BLaER1 treated with 17β-estradiol and CSF1 and Interleukin-3, amounts not matched to agents 10 nM and 100 nM (cell line): Measurements from ENCODE around the gene IQCB1.

Experiments
- H3K27ac ChIP-seq, 11 experiments: shearing (Covaris generic); formaldehyde crosslinking; 2 replicates each; pipeline ENCODE4 v1.8.1; 2022
- H3K27me3 ChIP-seq, 11 experiments: shearing (Covaris generic); formaldehyde crosslinking; 2 replicates each; pipeline ENCODE4 v1.8.1; 2022
- H3K36me3 ChIP-seq, 11 experiments: shearing (Covaris generic); formaldehyde crosslinking; 2 replicates each; pipeline ENCODE4 v1.8.1; 2022
- H3K4me1 ChIP-seq, 10 experiments: shearing (Covaris generic); formaldehyde crosslinking; 2 replicates each; pipeline ENCODE4 v1.8.1; 2022
- H3K4me2 ChIP-seq, 11 experiments: shearing (Covaris generic); formaldehyde crosslinking; 2 replicates each; pipeline ENCODE4 v1.8.1; 2022
- H3K4me3 ChIP-seq, 10 experiments: shearing (Covaris generic); formaldehyde crosslinking; 2 replicates each; pipeline ENCODE4 v1.8.1; 2022
- H3K9ac ChIP-seq, 11 experiments: shearing (Covaris generic); formaldehyde crosslinking; 2 replicates each; pipeline ENCODE4 v1.8.1; 2022
- H3K9me3 ChIP-seq, 11 experiments: shearing (Covaris generic); formaldehyde crosslinking; replicated peaks in 1 of 11; 2 replicates each; pipeline ENCODE4 v1.8.1; 2022
- H4K20me1 ChIP-seq, 11 experiments: shearing (Covaris generic); formaldehyde crosslinking; 2 replicates each; pipeline ENCODE4 v1.8.1; 2022
- Cebpa-rat ChIP-seq, 11 experiments: shearing (Covaris generic); IDR thresholded peaks; 2 replicates each; pipeline ENCODE4 v1.8.1; 2022

IQCB1 gene

DNA sequence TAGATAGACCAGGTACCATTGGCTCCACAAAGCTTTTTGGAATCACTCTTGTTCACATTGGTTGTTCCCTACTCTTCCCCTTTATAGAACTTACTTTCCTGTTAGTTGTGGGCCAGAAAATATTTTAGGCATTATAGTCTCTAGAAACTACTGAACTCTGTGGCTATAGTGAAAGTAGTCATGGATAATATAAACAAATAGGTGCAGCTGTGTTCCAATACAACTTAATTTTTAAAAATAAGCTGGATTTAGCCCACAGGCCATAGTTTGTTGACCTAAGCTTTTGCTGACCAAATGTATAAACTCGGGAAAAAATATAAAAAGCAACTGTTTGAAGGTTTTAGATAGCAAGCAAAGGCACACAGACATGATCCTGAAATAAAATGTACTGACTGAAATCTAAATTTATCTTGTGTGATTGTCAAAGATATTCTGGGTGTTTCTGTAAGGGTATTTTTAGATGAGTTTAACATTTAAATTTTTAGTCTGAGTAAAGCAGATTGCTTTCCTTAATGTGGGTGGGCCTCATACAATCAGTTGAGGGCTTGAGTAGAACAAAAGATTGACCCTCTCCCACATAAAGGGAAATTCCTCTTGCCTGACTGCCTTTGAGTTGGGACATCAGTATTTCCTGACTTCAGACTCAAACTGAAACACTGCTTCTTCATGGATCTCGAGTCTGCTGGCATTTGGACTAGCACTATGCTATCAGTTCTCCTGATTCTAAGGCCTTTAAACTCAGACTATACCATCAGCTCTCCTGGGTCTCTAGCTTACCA, 13.2 kb downstream of the IQCB1 start:
- Histone ChIP-seq H3K4me2 (no peak overlapping the region), H4K20me1 (peaks cover 0 to 13% (median 0%) of the 10 kb centered on the region in 11 experiments; a peak in 3 of 22 replicates), H3K27ac (no peak overlapping the region), H3K4me1 (peaks cover 0 to 13% (median 0%) of the 10 kb centered on the region in 10 experiments; a peak in 6 of 20 replicates), H3K9me3 (peaks cover 55 to 86% (median 76%) of the 10 kb centered on the region in 11 experiments), H3K36me3 (peaks cover 81 to 100% (median 98%) of the 10 kb centered on the region in 11 experiments), H3K9ac (no peak overlapping the region), H3K27me3 (no peaks in the 10 kb centered on the region), H3K4me3 (no peak overlapping the region)
- TF ChIP-seq Cebpa-rat (IDR thresholded peaks at IDR 0.05) = no peak

DNA sequence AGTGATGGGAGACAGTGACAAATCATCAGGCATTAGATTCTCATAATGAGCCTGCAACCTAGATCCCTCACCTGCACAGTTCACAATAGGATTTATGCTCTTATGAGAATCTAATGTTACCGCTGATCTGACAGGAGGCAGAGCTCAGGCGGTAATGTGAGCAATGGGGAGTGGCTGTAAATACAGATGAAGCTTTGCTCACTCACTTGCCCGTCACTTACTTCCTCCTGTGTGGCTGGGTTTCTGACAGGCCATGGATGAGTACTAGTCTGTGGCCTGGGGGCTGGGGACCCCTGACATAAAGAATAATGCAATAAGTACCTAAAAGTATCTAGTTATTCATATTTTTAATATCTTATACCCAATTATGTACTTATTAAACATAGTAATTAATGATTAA, 15.6 kb downstream of the IQCB1 start:
- no peak for TF ChIP-seq Cebpa-rat (IDR thresholded peaks at IDR 0.05)
- H3K27me3 ChIP-seq = no peaks in the 10 kb centered on the region
- H3K4me1 ChIP-seq = peaks cover 0 to 13% (median 0%) of the 10 kb centered on the region in 10 experiments; a peak in 6 of 20 replicates
- no peak overlapping the region for H3K27ac ChIP-seq
- H3K9me3 ChIP-seq = peaks cover 52 to 80% (median 72%) of the 10 kb centered on the region in 11 experiments
- no peak overlapping the region for H3K9ac ChIP-seq
- no peak overlapping the region for H3K4me2 ChIP-seq
- H3K4me3 ChIP-seq = no peak overlapping the region
- peaks cover 0 to 19% (median 0%) of the 10 kb centered on the region in 11 experiments; a peak in 3 of 22 replicates for H4K20me1 ChIP-seq
- H3K36me3 ChIP-seq = peaks cover 70 to 100% (median 94%) of the 10 kb centered on the region in 11 experiments

- Histone ChIP-seq H3K4me2 (peak overlapping the region in 1 of 11 experiments; percentile 68; a peak in 1 of 22 replicates), H3K27me3 (no peaks in the 10 kb centered on the region), H3K9ac (no peak overlapping the region), H3K4me3 (no peak overlapping the region), H3K4me1 (peaks cover 0 to 13% (median 0%) of the 10 kb centered on the region in 10 experiments; a peak in 6 of 20 replicates), H4K20me1 (peaks cover 0 to 25% (median 0%) of the 10 kb centered on the region in 11 experiments; a peak in 6 of 22 replicates), H3K36me3 (peaks cover 63 to 99% (median 87%) of the 10 kb centered on the region in 11 experiments), H3K27ac (no peak overlapping the region), H3K9me3 (peaks cover 46 to 74% (median 65%) of the 10 kb centered on the region in 11 experiments)
- TF ChIP-seq Cebpa-rat (IDR thresholded peaks at IDR 0.05) = no peak
Measured at GRCh38 chr3:121818578-121818977, 16.3 kb downstream of the IQCB1 start.

GRCh38 chr3:121817753-121818152, 17.1 kb downstream of the IQCB1 start:
- peak overlapping the region in 2 of 11 experiments; percentile 43 to 68; a peak in 5 of 22 replicates for H3K4me2 ChIP-seq
- peak overlapping the region in 4 of 11 experiments; percentile 20 to 63 (median 25); a peak in 4 of 22 replicates for H3K27ac ChIP-seq
- TF ChIP-seq Cebpa-rat (IDR thresholded peaks at IDR 0.05) = no peak
- no peak overlapping the region for H3K4me3 ChIP-seq
- peaks cover 38 to 65% (median 57%) of the 10 kb centered on the region in 11 experiments for H3K9me3 ChIP-seq
- H4K20me1 ChIP-seq = peaks cover 0 to 33% (median 2%) of the 10 kb centered on the region in 11 experiments; a peak in 9 of 22 replicates
- peaks cover 0 to 13% (median 0%) of the 10 kb centered on the region in 10 experiments; a peak in 6 of 20 replicates for H3K4me1 ChIP-seq
- peaks cover 58 to 99% (median 87%) of the 10 kb centered on the region in 11 experiments for H3K36me3 ChIP-seq
- H3K27me3 ChIP-seq = no peaks in the 10 kb centered on the region
- no peak overlapping the region for H3K9ac ChIP-seq

GRCh38 chr3:121809249-121809648, 25.6 kb downstream of the IQCB1 start:
- Histone ChIP-seq H3K9me3 (no peaks in the 10 kb centered on the region), H3K27ac (no peak overlapping the region), H3K36me3 (peaks cover 57 to 99% (median 83%) of the 10 kb centered on the region in 11 experiments), H3K4me1 (no peaks in the 10 kb centered on the region), H4K20me1 (peaks cover 0 to 35% (median 14%) of the 10 kb centered on the region in 11 experiments; a peak in 11 of 22 replicates), H3K4me2 (no peak overlapping the region), H3K4me3 (no peak overlapping the region), H3K27me3 (no peaks in the 10 kb centered on the region), H3K9ac (no peak overlapping the region)
- no peak for TF ChIP-seq Cebpa-rat (IDR thresholded peaks at IDR 0.05)

- Histone ChIP-seq H3K4me1 (no peaks in the 10 kb centered on the region), H4K20me1 (no peaks in the 10 kb centered on the region), H3K27ac (no peak overlapping the region), H3K9me3 (no peaks in the 10 kb centered on the region), H3K4me3 (no peak overlapping the region), H3K4me2 (no peak overlapping the region), H3K36me3 (peaks cover 42 to 100% (median 70%) of the 10 kb centered on the region in 11 experiments), H3K27me3 (no peaks in the 10 kb centered on the region), H3K9ac (no peak overlapping the region)
- no peak for TF ChIP-seq Cebpa-rat (IDR thresholded peaks at IDR 0.05)
Measured at GRCh38 chr3:121803771-121804320, 31.0 kb downstream of the IQCB1 start.

GRCh38 chr3:121800906-121801305, 34.0 kb downstream of the IQCB1 start:
- no peak overlapping the region for H3K4me3 ChIP-seq
- TF ChIP-seq Cebpa-rat (IDR thresholded peaks at IDR 0.05) = no peak
- no peak overlapping the region for H3K27ac ChIP-seq
- H4K20me1 ChIP-seq = no peaks in the 10 kb centered on the region
- no peaks in the 10 kb centered on the region for H3K4me1 ChIP-seq
- peaks cover 37 to 100% (median 68%) of the 10 kb centered on the region in 11 experiments for H3K36me3 ChIP-seq
- no peaks in the 10 kb centered on the region for H3K9me3 ChIP-seq
- H3K27me3 ChIP-seq = no peaks in the 10 kb centered on the region
- no peak overlapping the region for H3K4me2 ChIP-seq
- H3K9ac ChIP-seq = no peak overlapping the region

GRCh38 chr3:121796970-121797369, 37.9 kb downstream of the IQCB1 start:
- Histone ChIP-seq H3K27ac (no peak overlapping the region), H3K4me2 (no peak overlapping the region), H4K20me1 (no peaks in the 10 kb centered on the region), H3K36me3 (peaks cover 34 to 100% (median 69%) of the 10 kb centered on the region in 11 experiments; a peak in 20 of 22 replicates), H3K27me3 (no peaks in the 10 kb centered on the region), H3K9me3 (no peaks in the 10 kb centered on the region), H3K9ac (no peak overlapping the region), H3K4me3 (no peak overlapping the region), H3K4me1 (no peaks in the 10 kb centered on the region)
- no peak for TF ChIP-seq Cebpa-rat (IDR thresholded peaks at IDR 0.05)

DNA sequence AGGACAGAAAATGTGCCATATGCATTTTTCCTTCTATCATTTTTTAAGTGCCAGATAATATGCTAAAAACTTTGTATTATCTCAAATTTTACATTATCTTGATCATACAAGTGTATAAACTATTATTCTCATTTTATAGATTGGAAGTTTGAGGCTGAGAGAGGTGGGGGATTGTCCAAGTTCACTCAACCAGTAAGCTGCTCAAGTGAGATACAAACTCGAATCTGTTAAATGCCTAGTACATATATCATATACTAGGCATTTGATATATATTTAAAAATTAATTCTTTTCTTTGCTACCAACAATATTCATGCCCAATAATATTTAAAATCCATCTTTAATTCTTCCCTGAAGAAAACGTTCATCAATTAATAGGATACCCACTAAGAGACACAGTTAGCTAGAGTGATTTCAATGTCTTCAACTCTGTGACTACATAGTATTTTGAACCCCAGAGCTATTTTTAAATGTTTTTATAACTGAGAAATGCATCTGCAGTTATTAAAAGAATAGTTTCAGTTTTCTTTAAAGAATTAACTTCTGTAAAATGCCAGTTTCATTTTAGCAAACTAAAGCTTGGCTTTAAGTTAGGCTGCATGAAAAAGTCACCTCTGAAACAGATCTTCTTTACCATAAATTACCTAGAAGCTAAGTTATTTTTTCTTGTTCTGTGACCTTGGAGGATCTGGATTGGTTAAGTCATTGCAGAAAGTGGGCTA, 40.4 kb downstream of the IQCB1 start:
- H3K36me3 ChIP-seq = peaks cover 48 to 100% (median 84%) of the 10 kb centered on the region in 11 experiments; a peak in 21 of 22 replicates
- no peaks in the 10 kb centered on the region for H3K4me1 ChIP-seq
- H3K9me3 ChIP-seq = no peaks in the 10 kb centered on the region
- no peak overlapping the region for H3K4me2 ChIP-seq
- no peak overlapping the region for H3K9ac ChIP-seq
- H4K20me1 ChIP-seq = no peaks in the 10 kb centered on the region
- H3K4me3 ChIP-seq = no peak overlapping the region
- no peaks in the 10 kb centered on the region for H3K27me3 ChIP-seq
- no peak for TF ChIP-seq Cebpa-rat (IDR thresholded peaks at IDR 0.05)
- H3K27ac ChIP-seq = no peak overlapping the region
